ENCODE measurements around the gene TOMM20. TPM values are rescaled to one million over a fixed set of nuclear protein-coding genes. Genes with fewer than 3 reads are reported as not detected.
"Not testable (repeated sequence)": the region's sequence is repeated elsewhere in the genome, so short reads cannot be mapped to it uniquely, and the experiment has no call there.

TOMM20 gene
- total and polyA plus RNA-seq, 4 donors, result 69.8 to 97.5 (median 77.7) TPM

DNA sequence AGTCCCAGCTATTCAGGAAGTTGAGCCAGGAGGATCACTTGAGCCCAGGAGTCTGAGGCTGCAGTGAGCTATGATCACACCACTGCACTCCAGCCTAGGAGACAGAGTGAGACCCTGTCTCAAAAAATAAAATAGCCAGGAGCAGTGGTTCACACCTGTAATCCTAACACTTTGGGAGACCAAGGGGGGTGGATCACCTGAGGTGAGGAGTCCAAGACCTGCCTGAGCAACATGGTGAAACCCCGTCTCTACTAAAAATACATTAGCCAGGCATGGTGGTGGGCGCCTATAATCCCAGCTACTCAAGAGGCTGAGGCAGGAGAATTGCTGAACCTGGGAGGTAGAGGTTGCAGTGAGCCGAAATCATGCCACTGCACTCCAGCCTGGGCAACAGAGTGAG is 56.1 kb downstream of the TOMM20 start:
- not testable (repeated sequence) for H3K4me1 ChIP-seq (ENCODE audit: control insufficient read depth in 1 of 2, insufficient read depth in 2 of 2, low read length in 2 of 2); ATAC-seq (ENCODE audit: low FRiP score); H3K27me3 ChIP-seq (ENCODE audit: control insufficient read depth in 1 of 2, insufficient read depth in 2 of 2, low read length in 1 of 2); DNase-seq; H3K36me3 ChIP-seq (ENCODE audit: control insufficient read depth in 1 of 2, insufficient read depth in 2 of 2, low read length in 1 of 2); H3K9me3 ChIP-seq (ENCODE audit: control insufficient read depth, low read length); H3K27ac ChIP-seq (ENCODE audit: low read depth in 1 of 2, low read length in 2 of 2); H3K4me3 ChIP-seq (ENCODE audit: low read length in 2 of 2)
- WGBS, 2 donors, result 97 to 99% methylated on average over 3 of the region's 3 CpGs
- intact Hi-C loops (cut with DNase I), result loop anchor here in 1 of 2 donors (5.0 kb wide), 1 partner anchor 300 kb away; no protein-coding TSS in a partner anchor

DNA sequence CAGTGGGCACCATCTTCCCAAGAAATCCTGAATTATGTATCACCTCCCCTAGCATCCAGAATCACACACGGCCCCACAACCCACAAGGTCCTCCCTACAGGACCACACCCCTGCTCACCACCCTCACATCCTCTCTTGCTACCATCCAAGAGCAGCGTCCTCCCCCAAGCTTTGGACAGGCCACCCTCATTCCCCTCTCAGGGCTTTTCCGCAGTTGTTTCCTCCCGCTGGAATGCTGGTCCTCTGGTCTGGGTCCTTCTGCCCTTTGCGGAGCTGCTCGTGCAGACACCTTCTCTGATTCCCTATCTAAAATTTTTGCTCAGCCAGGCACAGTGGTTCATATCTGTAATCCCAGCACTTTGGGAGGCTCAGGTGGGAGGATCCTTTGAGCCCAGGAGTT is 56.5 kb downstream of the TOMM20 start:
- Histone ChIP-seq H3K27me3 (ENCODE audit: control insufficient read depth in 1 of 2, insufficient read depth in 2 of 2, low read length in 1 of 2) (no peaks in the 10 kb centered on the region), H3K27ac (ENCODE audit: low read depth in 1 of 2, low read length in 2 of 2) (no peak overlapping the region), H3K36me3 (ENCODE audit: control insufficient read depth in 1 of 2, insufficient read depth in 2 of 2, low read length in 1 of 2) (no peaks in the 10 kb centered on the region), H3K4me3 (ENCODE audit: low read length in 2 of 2) (no peak overlapping the region), H3K9me3 (ENCODE audit: control insufficient read depth, low read length) (no peaks in the 10 kb centered on the region), H3K4me1 (ENCODE audit: control insufficient read depth in 1 of 2, insufficient read depth in 2 of 2, low read length in 2 of 2) (peaks cover 2% of the 10 kb centered on the region in 2 donors)
- intact Hi-C loops (cut with DNase I), result loop anchor here in 1 of 2 donors (5.0 kb wide), 1 partner anchor 300 kb away; no protein-coding TSS in a partner anchor
- WGBS, 2 donors, result 95% methylated on average over 6 of the region's 6 CpGs
- DNase-seq (peak in 1 of 2 donors; percentile 12), ATAC-seq (ENCODE audit: low FRiP score) (no peak)

DNA sequence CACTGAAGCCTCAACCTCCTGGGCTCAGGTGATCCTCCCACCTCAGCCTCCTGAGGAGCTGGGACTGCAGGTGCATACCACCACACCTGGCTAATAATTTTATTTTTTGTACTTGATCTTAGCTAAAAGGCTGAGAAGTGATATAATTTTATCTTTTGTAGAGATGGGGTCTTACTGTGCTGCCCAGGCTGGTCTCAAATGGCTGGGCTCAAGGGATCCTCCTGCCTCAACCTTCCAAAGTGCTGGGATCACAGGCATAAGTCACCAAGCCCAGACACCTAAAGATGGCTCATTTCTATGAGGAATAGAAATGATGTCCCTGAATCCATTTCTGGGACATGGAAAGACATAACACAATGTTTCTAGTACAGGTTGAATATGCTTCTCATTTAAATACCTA is 57.8 kb downstream of the TOMM20 start:
- no peak for ATAC-seq (ENCODE audit: low FRiP score)
- intact Hi-C loops (cut with DNase I), result loop anchor here (1.0 to 5.0 kb wide), 2 partner anchors 299 to 347 kb away; no protein-coding TSS in a partner anchor
- no peaks in the 10 kb centered on the region for H3K27me3 ChIP-seq (ENCODE audit: control insufficient read depth in 1 of 2, insufficient read depth in 2 of 2, low read length in 1 of 2)
- no peaks in the 10 kb centered on the region for H3K9me3 ChIP-seq (ENCODE audit: control insufficient read depth, low read length)
- peak in 1 of 2 donors; percentile 16 for DNase-seq
- peaks cover 2% of the 10 kb centered on the region in 2 donors for H3K4me1 ChIP-seq (ENCODE audit: control insufficient read depth in 1 of 2, insufficient read depth in 2 of 2, low read length in 2 of 2)
- no peak overlapping the region for H3K27ac ChIP-seq (ENCODE audit: low read depth in 1 of 2, low read length in 2 of 2)
- no peak overlapping the region for H3K4me3 ChIP-seq (ENCODE audit: low read length in 2 of 2)
- H3K36me3 ChIP-seq (ENCODE audit: control insufficient read depth in 1 of 2, insufficient read depth in 2 of 2, low read length in 1 of 2), result no peaks in the 10 kb centered on the region

DNA sequence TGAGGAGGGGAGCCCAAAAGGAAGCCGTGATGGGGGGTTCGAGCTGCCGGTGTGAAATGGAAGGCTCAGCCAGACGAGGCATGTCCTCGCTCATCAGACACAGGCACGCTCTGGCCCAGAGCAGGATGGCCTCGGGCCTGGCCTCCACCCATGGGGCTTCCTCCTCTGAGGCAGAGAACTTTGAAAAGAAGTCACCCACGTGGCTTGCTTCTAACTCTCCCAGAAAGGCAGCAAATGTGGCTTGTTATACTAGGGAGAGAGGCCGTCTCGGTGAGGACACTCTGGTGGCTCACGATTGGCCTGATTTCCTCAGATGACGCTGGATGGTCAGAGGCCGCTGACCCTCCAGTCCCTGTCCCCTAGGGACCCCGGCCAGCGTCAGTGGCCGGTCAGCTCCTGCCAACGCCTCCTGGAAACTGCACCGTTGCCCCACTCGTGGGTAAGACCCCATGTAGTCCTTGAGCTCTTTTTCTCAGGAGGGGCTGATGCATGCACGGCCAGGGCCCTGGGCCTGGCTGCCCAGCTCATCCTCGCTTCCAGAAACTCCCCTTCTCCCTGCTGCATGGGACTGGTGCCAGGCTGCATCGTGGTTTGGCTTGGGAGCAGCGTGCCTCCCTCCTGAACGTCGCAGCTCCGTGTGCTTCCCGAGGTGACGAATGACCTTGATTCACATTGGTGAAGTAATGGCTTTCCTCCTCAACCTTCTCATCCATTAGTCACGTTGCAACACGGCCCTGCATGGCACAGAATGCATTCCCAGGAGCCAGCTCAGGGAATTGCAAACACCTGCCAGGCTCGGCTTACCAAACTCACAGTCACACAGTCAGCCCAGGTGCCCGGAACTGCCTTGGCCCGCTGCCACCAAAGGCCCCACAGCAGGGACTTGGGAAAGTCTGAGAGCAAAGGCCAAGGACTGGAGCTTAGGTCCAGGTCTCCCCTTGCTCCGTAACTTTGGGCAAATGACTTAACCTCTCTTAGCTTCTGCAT is 58.8 kb downstream of the TOMM20 start:
- DNase-seq, result peak; percentile 82 to 91
- WGBS, 2 donors, result 52 to 57% methylated on average over 33 to 34 of the region's 34 CpGs
- Histone ChIP-seq H3K9me3 (ENCODE audit: control insufficient read depth, low read length) (no peaks in the 10 kb centered on the region), H3K27me3 (ENCODE audit: control insufficient read depth in 1 of 2, insufficient read depth in 2 of 2, low read length in 1 of 2) (no peaks in the 10 kb centered on the region), H3K27ac (ENCODE audit: low read depth in 1 of 2, low read length in 2 of 2) (peak overlapping the region in 1 of 2 donors; percentile 34), H3K4me3 (ENCODE audit: low read length in 2 of 2) (no peak overlapping the region), H3K36me3 (ENCODE audit: control insufficient read depth in 1 of 2, insufficient read depth in 2 of 2, low read length in 1 of 2) (no peaks in the 10 kb centered on the region), H3K4me1 (ENCODE audit: control insufficient read depth in 1 of 2, insufficient read depth in 2 of 2, low read length in 2 of 2) (peaks cover 2% of the 10 kb centered on the region in 2 donors)
- intact Hi-C loops (cut with DNase I), result loop anchor here (1.0 to 5.0 kb wide), 4 partner anchors 73 to 346 kb away; no protein-coding TSS in a partner anchor
- ATAC-seq (ENCODE audit: low FRiP score), result peak; percentile 3

DNA sequence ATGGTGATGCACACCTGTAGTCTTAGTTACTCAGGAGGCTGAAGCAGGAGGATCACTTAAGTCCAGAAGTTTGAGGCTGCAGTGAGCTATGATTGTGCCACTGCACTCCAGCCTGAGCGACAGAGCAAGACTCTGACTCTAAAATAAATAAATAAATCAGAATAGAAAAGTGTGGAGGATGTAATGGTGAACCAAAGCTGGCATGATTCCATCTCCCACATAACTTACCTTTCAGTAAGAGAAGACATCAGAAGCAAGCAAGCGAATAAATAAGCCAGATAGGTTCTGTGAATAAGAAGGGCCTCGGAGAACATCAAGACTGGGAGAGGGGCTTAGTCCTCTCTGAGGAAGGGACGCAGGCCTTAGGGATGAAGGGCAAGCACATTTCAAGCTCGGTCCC is 59.5 kb downstream of the TOMM20 start:
- Histone ChIP-seq H3K27ac (ENCODE audit: low read depth in 1 of 2, low read length in 2 of 2) (peak overlapping the region in 1 of 2 donors; percentile 34), H3K36me3 (ENCODE audit: control insufficient read depth in 1 of 2, insufficient read depth in 2 of 2, low read length in 1 of 2) (no peaks in the 10 kb centered on the region), H3K4me3 (ENCODE audit: low read length in 2 of 2) (no peak overlapping the region), H3K9me3 (ENCODE audit: control insufficient read depth, low read length) (no peaks in the 10 kb centered on the region), H3K27me3 (ENCODE audit: control insufficient read depth in 1 of 2, insufficient read depth in 2 of 2, low read length in 1 of 2) (no peaks in the 10 kb centered on the region), H3K4me1 (ENCODE audit: control insufficient read depth in 1 of 2, insufficient read depth in 2 of 2, low read length in 2 of 2) (peaks cover 0 to 2% of the 10 kb centered on the region in 2 donors)
- ATAC-seq (ENCODE audit: low FRiP score) (no peak), DNase-seq (no peak)
- intact Hi-C loops (cut with DNase I), result loop anchor here (5.0 kb wide), 2 partner anchors 72 to 142 kb away; no protein-coding TSS in a partner anchor
- WGBS, 2 donors, result 98 to 99% methylated on average over 5 of the region's 5 CpGs

DNA sequence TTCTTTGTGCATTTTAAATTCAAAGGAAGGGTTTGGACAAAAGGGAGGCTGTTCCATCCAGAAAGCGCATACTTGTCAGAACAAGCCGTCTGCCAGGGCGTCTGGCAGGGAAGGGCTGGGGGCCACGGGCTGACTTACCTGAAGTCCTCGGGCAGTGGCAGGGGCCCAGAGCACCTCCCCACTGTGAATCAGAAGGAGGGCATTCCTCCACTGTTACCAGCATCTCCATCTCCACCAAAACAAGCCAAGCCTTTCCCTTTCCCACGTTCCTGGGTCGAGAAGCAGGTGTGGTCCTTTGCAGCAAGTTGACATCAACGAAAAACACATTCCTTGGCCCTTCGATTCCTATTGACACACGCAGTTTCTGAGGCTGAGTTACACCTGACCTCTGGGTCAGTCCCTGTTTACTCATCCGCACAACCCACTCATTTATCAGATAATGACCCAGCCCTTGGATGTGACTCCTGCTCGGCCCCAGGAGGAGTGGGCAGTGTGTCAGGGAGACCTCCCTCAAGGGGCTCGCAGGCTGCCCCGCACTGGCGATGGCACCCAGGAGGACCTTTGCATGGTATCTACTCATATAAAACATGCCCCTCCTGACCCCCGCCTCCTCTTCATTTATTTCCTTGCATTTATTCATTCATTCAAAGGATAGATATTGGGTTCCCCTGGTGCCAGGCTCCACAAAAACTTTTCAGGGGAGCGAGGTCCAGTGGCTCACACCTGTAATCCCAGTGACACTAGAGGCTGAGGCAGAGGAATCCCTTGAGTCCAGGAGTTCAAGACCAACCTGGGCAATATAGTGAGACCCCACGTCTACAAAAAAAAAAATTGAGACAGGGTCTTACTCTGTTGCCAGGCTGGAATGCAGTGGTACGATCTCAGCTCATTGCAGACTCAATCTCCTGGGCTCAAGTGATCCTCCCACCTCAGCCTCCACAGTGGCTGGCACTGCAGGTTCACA is 60.2 kb downstream of the TOMM20 start:
- Histone ChIP-seq H3K27ac (ENCODE audit: low read depth in 1 of 2, low read length in 2 of 2) (peak overlapping the region; percentile 16 to 89), H3K36me3 (ENCODE audit: control insufficient read depth in 1 of 2, insufficient read depth in 2 of 2, low read length in 1 of 2) (no peaks in the 10 kb centered on the region), H3K9me3 (ENCODE audit: control insufficient read depth, low read length) (no peaks in the 10 kb centered on the region), H3K4me3 (ENCODE audit: low read length in 2 of 2) (no peak overlapping the region), H3K27me3 (ENCODE audit: control insufficient read depth in 1 of 2, insufficient read depth in 2 of 2, low read length in 1 of 2) (no peaks in the 10 kb centered on the region), H3K4me1 (ENCODE audit: control insufficient read depth in 1 of 2, insufficient read depth in 2 of 2, low read length in 2 of 2) (peaks cover 0 to 2% of the 10 kb centered on the region in 2 donors)
- 56 to 61% methylated on average over 19 of the region's 19 CpGs for WGBS, 2 donors
- ATAC-seq (ENCODE audit: low FRiP score) (peak; percentile 10), DNase-seq (peak in 1 of 2 donors; percentile 53)
- intact Hi-C loops (cut with DNase I), result loop anchor here (5.0 kb wide), 2 partner anchors 71 to 141 kb away; no protein-coding TSS in a partner anchor

DNA sequence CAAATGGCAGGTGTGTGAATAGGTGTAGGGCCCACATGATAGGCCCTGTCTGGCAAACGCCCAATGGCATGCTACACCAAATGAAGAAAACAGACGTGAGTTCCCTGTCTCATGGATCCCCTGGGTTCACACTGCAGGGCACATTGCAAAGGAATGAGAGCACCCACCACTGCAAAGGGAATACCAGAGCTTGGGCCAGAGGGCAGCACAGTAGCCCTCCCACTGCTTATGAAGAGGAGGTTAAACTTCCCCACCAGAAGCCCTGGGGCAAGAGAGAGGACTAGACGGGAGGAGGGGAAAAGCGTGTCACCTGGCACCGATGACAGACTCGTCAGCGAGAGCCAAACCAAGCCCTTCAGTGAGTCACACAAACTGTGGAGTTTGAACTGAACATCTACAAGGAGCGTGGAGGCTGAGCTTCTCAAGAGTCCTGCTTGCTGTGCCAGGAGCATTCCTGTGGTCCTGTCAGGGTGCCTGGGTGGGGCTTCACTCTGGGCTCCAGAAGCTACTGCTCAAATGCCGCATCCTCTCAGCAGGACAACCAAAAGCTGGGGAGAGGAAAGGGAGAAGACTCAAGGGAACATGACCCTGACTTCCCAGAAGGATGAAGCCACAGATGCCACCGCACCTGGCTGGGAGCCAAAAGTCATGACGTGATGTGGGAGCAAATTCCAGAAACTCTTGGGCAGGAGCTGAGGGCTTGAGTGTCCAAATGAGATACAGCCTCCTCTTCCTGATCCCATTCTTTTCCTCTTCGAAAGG is 61.1 kb downstream of the TOMM20 start:
- Histone ChIP-seq H3K27ac (ENCODE audit: low read depth in 1 of 2, low read length in 2 of 2) (peak overlapping the region; percentile 16 to 89), H3K36me3 (ENCODE audit: control insufficient read depth in 1 of 2, insufficient read depth in 2 of 2, low read length in 1 of 2) (no peaks in the 10 kb centered on the region), H3K27me3 (ENCODE audit: control insufficient read depth in 1 of 2, insufficient read depth in 2 of 2, low read length in 1 of 2) (no peaks in the 10 kb centered on the region), H3K4me1 (ENCODE audit: control insufficient read depth in 1 of 2, insufficient read depth in 2 of 2, low read length in 2 of 2) (peaks cover 0 to 2% of the 10 kb centered on the region in 2 donors), H3K9me3 (ENCODE audit: control insufficient read depth, low read length) (no peaks in the 10 kb centered on the region), H3K4me3 (ENCODE audit: low read length in 2 of 2) (no peak overlapping the region)
- peak; percentile 92 to 95 for DNase-seq
- intact Hi-C loops (cut with DNase I), result loop anchor here (5.0 kb wide), 2 partner anchors 70 to 140 kb away; no protein-coding TSS in a partner anchor
- peak; percentile 82 for ATAC-seq (ENCODE audit: low FRiP score)
- 12 to 15% methylated on average over 12 of the region's 12 CpGs for WGBS, 2 donors

Measured in aorta (tissue), 5 donors.